Measurements from ENCODE around the gene GPC6.
"Not testable (repeated sequence)": the region's sequence is repeated elsewhere in the genome, so short reads cannot be mapped to it uniquely, and the experiment has no call there.

GRCh38 chr13:94343687-94344086, 1117.1 kb downstream of the GPC6 start:
- TF ChIP-seq BCL11B (tag by site-specific recombination; IDR thresholded peaks at IDR 0.05; ENCODE audit: low read depth); ZNF830 (tag by site-specific recombination; IDR thresholded peaks at IDR 0.05; ENCODE audit: low read depth); ZNF514 (tag by site-specific recombination; IDR thresholded peaks at IDR 0.05); ZNF660 (tag by site-specific recombination; IDR thresholded peaks at IDR 0.05); ZNF248 (tag by site-specific recombination; IDR thresholded peaks at IDR 0.05); ZNF335 (tag by site-specific recombination; conservative IDR thresholded peaks at IDR 0.05); CTCF (tag by site-specific recombination; IDR thresholded peaks at IDR 0.05): not testable (repeated sequence)
